IPS-18a (cell line): Measurements from ENCODE around the gene NACA.
"Not testable (repeated sequence)": the region's sequence is repeated elsewhere in the genome, so short reads cannot be mapped to it uniquely, and the experiment has no call there.

Experiments used
- H3K27ac ChIP-seq: one replicate; pipeline ENCODE4 v1.5.1; 2013; ENCODE audit warnings: low read length
- H3K27me3 ChIP-seq: one replicate; pipeline ENCODE4 v1.6.1; 2013; ENCODE audit warnings: mild to moderate bottlenecking, low read length; ENCODE audit not compliant: control insufficient read depth, insufficient read depth
- H3K36me3 ChIP-seq: one replicate; pipeline ENCODE4 v1.6.1; 2013; ENCODE audit warnings: low read depth, low read length; ENCODE audit not compliant: control insufficient read depth
- H3K4me1 ChIP-seq: one replicate; pipeline ENCODE4 v1.6.1; 2013; ENCODE audit warnings: low read depth, low read length; ENCODE audit not compliant: control insufficient read depth
- H3K4me3 ChIP-seq: one replicate; pipeline ENCODE4 v1.5.1; 2013; ENCODE audit warnings: low read length
- H3K9ac ChIP-seq: one replicate; pipeline ENCODE4 v1.6.1; 2013; ENCODE audit warnings: mild to moderate bottlenecking, low read length, moderate library complexity
- H3K9me3 ChIP-seq: one replicate; pipeline ENCODE4 v1.6.1; 2013; ENCODE audit warnings: low read depth, low read length; ENCODE audit not compliant: control insufficient read depth

NACA gene

DNA sequence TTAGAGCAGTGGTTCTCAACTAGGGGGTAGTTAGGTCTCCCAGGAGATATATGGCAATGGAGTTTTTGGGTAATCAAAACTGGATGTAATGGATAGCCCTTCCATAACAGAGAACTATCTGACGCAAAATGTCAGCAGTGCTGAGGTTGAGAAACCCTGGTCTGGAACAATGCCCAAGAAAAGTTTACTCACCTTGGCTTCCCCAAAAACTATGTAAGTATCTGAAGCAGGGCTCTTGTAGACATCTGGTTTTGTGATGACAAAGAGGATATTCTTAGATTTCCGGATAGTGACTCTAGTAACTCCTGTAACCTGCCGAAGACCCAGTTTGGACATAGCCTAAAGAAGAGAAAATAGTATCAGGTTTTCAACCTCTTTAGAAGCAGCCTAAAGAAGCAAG, 11.8 kb downstream of the NACA start:
- peaks cover 52% of the 10 kb centered on the region for H3K36me3 ChIP-seq
- H3K9ac ChIP-seq = no peak overlapping the region
- H3K4me3 ChIP-seq = no peak overlapping the region
- no peak overlapping the region for H3K27ac ChIP-seq
- H3K9me3 ChIP-seq = no peaks in the 10 kb centered on the region
- H3K27me3 ChIP-seq = no peaks in the 10 kb centered on the region
- H3K4me1 ChIP-seq = no peaks in the 10 kb centered on the region

DNA sequence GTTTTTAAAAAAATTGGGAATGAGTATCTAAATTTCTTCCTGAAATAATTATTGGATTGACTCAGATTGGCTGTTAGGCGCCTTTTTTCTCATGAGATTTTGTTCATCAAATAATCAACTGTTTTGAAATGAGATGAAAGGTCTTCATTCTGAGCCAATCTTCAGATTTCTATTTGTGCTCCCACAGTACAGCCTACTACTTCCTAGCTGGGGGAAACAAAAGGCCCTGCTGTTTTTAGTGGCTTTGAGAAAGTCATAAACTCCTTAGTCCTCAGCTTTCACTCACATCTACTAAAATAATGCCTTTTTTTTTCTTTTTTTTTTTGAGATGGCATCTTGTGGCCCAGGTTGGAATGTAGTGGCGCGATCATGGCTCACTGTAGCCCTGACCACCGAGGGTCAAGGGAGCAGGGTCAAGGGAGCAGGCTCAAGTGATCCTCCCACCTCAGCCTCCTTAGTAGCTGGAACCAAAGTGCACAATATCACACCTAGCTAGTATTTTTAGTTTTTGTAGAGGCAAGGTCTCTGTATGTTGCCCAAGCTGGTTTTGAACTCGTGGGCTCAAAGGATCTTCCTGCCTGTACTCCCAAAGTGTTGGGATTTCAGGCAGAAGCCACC, 15.2 kb downstream of the NACA start:
- Histone ChIP-seq H3K9ac (no peak overlapping the region), H3K4me1 (no peaks in the 10 kb centered on the region), H3K27me3 (no peaks in the 10 kb centered on the region), H3K4me3 (no peak overlapping the region), H3K36me3 (peaks cover 37% of the 10 kb centered on the region), H3K27ac (no peak overlapping the region), H3K9me3 (no peaks in the 10 kb centered on the region)

DNA sequence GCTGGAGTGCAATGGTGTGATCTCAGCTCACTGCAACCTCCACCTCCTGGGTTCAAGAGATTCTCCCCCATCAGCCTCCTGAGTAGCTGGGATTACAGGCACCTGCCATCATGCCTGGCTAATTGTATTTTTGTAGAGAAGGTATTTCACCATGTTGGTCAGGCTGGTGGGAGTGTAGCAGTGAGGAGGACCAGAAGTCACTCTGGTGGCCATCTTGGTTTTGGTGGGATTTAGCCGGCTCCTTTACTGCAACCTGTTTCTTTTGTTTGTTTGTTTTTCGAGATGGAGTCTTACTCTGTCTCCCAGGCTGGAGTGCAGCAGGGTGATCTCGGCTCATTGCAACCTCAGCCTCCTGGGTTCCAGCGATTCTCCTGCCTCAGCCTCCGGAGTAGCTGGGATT, 20.6 kb downstream of the NACA start:
- not testable (repeated sequence) for H3K27ac ChIP-seq, H3K9ac ChIP-seq, H3K4me1 ChIP-seq, H3K36me3 ChIP-seq, H3K4me3 ChIP-seq, H3K9me3 ChIP-seq, H3K27me3 ChIP-seq

DNA sequence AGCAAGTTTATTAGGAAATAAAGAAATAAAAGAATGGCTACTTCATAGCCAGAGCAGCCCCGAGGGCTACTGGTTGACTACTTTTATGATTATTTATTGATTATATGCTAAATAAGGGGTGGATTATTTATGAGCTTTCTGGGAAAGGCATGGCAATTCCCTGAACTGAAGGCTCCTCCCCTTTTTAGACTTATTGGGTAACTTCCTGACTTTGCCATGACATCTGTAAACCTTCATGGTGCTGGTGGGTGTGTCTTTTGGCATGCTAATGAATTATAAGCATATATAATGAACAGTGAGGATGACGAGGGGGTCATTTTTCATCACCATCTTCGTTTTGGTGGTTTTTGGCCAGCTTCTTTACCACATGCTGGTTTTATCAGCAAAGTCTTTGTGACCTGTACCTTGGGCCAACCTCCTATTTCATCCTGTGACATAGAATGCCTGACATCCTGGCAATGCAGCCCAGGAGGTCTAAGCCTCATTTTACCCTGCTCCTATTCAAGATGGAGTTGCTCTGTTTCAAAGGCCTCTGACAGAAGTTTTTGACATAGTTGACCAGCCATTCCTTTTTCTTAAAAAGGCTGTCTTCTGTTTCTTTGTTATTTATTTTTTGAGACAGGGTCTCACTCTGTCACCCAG, 26.0 kb downstream of the NACA start:
- Histone ChIP-seq H3K27ac (no peak overlapping the region), H3K9ac (no peak overlapping the region), H3K4me1 (no peaks in the 10 kb centered on the region), H3K27me3 (no peaks in the 10 kb centered on the region), H3K36me3 (no peaks in the 10 kb centered on the region), H3K9me3 (no peaks in the 10 kb centered on the region), H3K4me3 (no peak overlapping the region)

DNA sequence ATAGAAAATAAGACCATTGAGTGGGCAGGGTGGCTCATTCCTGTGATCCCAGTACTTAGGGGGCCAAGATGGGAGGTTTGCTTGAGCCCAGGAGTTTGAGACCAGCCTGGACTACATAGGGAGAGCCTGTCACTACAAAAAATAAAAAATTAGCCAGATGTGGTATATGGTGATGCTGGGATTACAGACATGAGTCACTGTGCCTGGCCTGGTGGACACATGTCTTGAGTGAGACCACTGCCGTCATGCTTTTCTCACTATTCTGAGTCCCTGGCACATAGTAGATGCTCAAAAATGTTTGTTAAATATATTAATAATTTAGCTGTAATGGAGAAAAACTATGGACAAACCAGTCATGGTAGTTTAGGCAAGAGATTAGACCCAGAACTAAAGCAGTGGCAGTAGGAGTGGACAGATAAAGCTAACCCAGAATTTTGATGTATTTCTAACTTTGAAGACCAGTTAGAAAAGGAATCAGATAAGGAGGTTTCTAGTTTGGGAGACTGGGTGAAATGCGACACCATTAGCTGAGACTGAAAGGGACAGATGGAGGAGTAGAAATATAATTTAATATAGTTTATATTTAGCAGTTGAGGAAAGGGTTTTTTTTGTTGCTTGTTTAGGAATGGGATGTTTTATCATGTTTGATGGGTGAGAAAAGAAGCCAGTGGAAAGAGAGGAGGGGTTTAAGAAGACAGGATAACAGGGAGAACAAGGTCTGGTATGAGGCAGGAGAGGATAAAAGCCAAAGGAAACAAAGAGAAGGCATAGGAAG, 29.6 kb downstream of the NACA start:
- H3K27me3 ChIP-seq = no peaks in the 10 kb centered on the region
- no peaks in the 10 kb centered on the region for H3K36me3 ChIP-seq
- H3K9ac ChIP-seq = no peak overlapping the region
- H3K9me3 ChIP-seq = no peaks in the 10 kb centered on the region
- no peak overlapping the region for H3K4me3 ChIP-seq
- no peak overlapping the region for H3K27ac ChIP-seq
- no peaks in the 10 kb centered on the region for H3K4me1 ChIP-seq

DNA sequence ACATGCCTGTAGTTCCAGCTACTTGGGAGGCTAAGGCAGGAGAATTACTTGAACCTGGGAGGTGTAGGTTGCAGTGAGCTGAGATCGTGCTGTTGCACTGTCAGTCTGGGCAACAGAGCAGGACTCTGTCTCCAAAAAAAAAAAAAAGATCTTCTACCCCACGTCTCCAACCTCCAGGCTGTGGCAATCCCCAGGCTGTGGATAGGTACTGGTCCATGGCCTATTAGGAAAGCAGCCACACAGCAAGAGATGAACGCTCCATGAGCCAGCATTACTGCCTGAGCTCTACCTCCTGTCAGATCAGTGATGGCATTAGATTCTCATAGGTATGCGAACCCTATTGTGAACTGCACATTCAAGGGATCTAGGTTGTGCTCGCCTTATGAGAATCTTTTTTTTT, 30.9 kb downstream of the NACA start:
- Histone ChIP-seq H3K9ac (no peak overlapping the region), H3K9me3 (no peaks in the 10 kb centered on the region), H3K4me3 (no peak overlapping the region), H3K4me1 (no peaks in the 10 kb centered on the region), H3K27me3 (no peaks in the 10 kb centered on the region), H3K27ac (no peak overlapping the region), H3K36me3 (no peaks in the 10 kb centered on the region)

DNA sequence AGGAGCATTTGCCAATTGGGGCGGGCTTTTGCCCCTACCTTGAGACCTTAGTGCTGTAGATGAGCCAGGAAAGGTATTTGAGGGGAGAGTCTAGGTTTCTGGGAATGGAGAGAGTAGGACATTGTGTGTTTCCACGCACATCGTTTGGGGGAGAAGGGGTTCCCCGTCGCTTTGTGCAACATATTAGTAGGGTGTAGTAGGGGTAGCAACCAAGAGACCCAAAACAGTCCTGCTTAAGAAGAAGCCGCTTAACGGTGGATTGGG, 36.3 kb downstream of the NACA start:
- H3K4me1 ChIP-seq = peaks cover 10% of the 10 kb centered on the region
- H3K9me3 ChIP-seq = no peaks in the 10 kb centered on the region
- H3K36me3 ChIP-seq = peaks cover 8% of the 10 kb centered on the region
- no peaks in the 10 kb centered on the region for H3K27me3 ChIP-seq
- peak overlapping the region; percentile 90 for H3K27ac ChIP-seq
- H3K9ac ChIP-seq = peak overlapping the region; percentile 89
- peak overlapping the region; percentile 86 for H3K4me3 ChIP-seq

DNA sequence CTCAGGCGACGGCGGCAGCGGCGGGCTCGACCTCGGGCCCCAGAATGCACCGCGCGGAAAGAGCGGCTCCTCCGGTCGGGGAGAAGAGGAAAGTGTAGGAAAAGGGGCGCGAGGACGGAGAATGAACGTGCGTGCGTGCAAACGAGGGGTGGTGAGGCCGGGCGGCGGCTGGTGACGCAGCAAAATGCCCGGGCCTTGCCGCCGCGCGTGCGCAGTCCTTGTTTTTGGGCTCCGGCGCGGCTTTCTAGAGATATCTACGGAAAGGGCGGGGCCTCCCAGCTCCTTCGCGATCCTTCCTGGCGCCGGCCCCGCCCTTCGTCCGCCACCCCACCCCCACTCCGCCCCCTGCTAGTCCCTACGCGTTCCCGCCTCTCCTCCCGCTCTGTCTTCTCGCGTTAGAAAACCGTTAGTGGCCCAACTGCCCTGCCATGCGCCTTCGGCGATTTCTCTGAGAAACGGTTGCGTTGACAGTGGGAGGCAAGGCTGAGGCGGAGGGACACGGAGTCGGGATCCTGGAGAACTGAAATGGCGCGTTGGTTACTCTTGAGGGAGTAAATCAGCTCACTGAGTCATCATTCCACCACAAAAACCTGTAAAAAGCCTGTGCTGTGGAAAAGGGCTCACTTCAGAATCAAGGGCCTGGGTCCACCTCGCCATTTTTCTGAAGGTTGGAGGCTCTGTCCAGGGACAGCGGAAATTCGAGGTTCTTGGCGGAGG, 36.8 kb downstream of the NACA start, which contains the start of gene PTGES3:
PTGES3 (minus strand) TSS at position 156 of the 717 bp plus-strand sequence. CDS start 285 bp downstream, outside the sequence.
- H3K9me3 ChIP-seq = no peaks in the 10 kb centered on the region
- H3K4me3 ChIP-seq = peak within 1 kb of the TSS; percentile 100
- H3K36me3 ChIP-seq = peaks cover 8% of the 10 kb centered on the region
- peaks cover 10% of the 10 kb centered on the region for H3K4me1 ChIP-seq
- peak within 1 kb of the TSS; percentile 96 for H3K27ac ChIP-seq
- no peaks in the 10 kb centered on the region for H3K27me3 ChIP-seq
- H3K9ac ChIP-seq = peak within 1 kb of the TSS; percentile 99

DNA sequence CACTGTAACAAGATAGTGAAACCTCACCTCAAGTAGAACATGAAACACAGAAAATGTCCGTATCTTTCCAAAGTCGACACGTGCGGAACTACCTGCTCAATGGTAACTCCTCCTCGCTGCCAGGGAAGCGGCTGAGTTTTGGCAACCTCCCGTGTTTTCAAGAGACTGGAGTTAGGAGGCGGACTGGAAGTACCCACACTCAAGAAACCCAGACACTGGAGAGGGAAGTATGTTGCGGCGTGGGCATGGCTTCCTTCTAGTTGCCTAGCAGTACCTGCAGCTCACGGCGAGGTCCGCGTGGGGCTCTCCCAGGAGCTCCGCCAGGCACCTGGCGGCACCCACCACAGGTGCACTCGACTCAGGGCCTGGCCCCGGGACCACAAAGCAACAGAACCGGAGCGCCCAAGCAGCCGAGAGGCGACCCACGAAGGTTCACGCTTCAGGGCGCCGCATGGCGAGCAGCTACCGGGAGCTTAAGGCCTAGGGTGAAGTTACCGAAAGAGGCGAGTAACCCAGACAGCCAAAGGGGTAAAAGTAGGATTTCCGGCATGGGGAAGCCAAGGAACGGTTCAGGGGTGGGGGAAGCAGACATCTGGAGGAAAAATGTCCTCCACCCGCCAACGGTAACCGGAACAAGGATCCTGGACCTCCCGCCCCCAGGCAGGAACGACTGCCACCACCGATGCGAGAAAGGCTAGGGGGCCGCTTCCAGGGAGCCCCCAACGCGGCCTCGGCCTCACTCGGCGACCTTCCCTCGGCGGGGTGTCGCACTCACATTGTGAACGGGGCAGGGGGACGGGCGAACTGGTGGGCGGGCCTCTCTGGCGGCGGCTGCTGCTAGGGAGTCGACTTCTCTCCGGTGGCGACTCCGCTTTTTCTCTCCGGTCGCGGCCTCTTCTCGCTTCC, 37.6 kb downstream of the NACA start:
- Histone ChIP-seq H3K9ac (peak overlapping the region; percentile 99), H3K27me3 (no peaks in the 10 kb centered on the region), H3K9me3 (no peaks in the 10 kb centered on the region), H3K4me3 (peak overlapping the region; percentile 100), H3K27ac (peak overlapping the region; percentile 96), H3K4me1 (peaks cover 10% of the 10 kb centered on the region), H3K36me3 (peaks cover 8% of the 10 kb centered on the region)

DNA sequence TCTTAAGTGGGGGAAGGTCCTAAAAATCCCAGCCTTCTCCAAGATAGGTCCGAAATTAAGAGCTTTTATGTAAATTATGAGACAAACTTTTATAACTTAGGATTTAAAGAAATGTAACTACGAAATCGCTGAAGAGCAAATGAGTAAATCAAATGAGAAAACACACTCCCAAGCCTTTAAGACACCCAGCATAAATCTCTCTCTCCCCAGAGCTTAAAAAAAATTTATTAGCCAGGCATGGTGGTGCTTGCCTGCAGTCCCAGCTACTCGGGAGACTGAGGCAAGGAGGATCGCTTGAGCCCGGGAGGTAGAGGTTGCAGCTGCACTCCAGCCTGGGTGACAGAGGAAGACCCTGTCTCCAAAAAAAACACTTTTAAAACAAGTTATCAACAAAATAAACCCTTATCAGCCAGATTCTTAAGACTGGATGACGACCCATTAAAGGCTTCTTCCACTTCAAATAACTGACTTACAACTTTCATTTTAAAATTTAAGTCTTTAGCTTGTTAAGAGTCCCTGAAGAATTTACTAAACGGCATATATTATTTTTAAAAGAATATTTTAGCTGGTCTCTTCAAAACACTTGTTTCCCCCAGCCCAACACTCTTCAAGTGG, 40.2 kb downstream of the NACA start:
- H3K4me1 ChIP-seq = peaks cover 10% of the 10 kb centered on the region
- H3K9ac ChIP-seq = peak overlapping the region; percentile 32
- H3K9me3 ChIP-seq = no peaks in the 10 kb centered on the region
- H3K27ac ChIP-seq = no peak overlapping the region
- H3K4me3 ChIP-seq = peak overlapping the region; percentile 46
- no peaks in the 10 kb centered on the region for H3K27me3 ChIP-seq
- peaks cover 12% of the 10 kb centered on the region for H3K36me3 ChIP-seq
